Fibroblast of skin of right biceps (primary cell): ENCODE data around the gene AKAP11.

ENCODE experiments used
- DNase-seq: peaks from one replicate; pipeline ENCODE4 v3.0.0-alpha.2; 2013

The AKAP11 gene

DNA sequence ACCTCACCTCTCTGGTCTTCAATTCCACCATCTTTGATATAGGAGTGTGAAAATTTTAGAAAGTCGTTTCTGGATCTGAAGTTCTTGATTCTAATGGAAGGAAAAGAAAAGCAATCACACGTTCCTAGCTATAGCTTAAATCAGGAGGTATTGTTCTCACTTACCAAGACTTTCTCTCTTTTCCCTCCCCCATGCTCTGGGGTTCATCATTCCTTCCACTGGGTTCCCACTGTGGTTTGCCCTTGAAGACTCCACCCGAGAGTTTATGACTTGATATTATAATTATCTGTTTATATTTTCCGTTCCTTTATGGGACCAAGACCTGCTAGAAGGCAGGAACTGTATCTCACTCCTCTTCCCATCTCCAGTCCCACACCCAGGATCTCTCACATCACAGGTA lies 76.6 kb downstream of the AKAP11 start:
- no peak for DNase-seq

DNA sequence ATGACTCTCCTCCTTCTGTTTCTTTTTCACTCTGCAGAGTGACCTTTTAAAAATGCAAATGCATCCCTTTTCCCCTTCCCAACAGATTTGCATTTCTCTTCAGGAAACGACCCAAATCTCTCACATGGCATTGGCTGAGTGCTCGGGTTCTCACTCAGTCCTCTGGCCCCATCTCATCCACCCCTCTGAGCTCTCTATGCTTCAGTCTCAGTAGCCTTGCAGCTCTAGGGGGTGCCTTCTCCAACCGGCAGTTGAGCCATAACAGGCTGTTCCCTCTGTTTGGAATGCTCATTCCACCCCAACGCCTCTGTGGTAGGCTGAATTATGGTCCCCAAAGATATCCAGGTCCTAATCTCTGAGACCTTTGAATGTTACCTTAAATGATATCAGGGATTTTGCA lies 78.2 kb downstream of the AKAP11 start:
- DNase-seq: no peak

DNA sequence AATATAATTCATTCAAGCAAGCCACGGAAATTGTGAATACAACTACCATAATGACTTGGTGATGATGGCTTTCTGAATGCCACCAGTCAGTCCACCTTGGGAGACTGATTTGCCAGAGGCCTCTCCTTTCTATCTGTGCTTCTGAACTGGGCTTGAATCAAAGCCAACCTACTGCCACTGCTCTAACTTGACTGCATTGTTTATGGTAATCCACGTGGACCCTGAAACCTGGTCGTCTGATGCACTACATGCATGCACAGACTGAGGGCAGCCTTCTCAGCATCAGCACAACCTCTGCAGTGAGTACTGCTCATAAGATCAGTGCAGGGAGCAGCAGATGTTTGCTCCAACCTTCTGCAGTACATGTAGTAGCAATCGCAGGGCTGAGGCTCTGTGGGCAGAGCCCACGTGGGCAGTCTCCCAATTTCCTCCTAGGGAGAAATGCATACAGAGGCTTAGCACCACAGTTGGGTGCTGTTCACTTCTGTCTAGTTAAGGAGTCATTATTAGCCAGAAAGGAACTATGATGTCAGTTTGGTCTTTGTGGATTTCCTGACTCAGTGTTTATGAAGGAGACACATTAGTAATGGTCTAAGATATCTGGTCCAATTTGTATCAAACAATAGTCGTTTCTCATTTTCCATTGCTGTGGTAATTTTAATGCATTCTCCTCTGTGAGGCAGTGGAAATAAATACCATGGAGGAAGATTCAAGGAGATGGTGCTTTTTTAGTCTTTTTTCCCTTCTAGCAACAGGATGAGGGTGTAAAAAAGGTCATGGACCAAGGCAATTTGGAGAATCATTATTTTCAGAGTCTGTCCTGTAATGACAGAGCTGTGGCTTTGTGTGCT lies 82.5 kb downstream of the AKAP11 start:
- peak; percentile 63 for DNase-seq

GRCh38 chr13:42355092-42355485 lies 83.1 kb downstream of the AKAP11 start:
- no peak for DNase-seq

DNA sequence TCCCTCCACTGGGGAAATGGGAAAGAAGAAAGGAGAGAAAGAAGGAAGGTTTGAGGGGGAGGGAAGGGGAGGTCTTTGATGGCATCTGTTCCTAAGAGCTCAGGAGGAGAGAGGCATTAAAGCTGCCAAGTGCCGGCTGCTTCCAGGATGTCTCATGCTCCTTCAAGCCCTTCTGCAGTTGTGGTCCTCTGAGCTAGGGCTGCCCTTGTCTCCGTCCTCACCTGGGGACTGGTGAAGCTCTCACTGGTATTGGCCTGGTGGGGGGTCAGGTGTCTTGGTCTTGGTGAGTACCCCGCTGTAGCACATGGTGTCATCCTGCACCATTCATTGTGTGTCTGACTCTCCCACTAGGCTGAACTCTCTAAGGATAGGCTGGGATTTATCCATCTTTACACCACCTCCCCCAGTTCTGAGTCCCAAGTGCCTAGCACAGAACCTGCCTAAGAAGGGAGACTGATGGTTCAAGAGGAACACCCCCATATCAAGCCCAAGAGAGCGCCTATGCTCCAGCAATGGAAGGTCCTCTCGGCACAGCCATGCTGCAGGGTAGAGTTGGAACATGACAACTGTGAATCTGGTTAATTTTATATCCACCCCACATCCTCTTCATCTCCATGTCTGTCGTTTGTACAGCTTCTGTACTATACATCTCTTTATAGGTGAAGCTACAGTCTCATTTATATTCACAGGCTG lies 83.7 kb downstream of the AKAP11 start:
- no peak for DNase-seq

GRCh38 chr13:42356184-42356575 lies 84.2 kb downstream of the AKAP11 start:
- no peak for DNase-seq

DNA sequence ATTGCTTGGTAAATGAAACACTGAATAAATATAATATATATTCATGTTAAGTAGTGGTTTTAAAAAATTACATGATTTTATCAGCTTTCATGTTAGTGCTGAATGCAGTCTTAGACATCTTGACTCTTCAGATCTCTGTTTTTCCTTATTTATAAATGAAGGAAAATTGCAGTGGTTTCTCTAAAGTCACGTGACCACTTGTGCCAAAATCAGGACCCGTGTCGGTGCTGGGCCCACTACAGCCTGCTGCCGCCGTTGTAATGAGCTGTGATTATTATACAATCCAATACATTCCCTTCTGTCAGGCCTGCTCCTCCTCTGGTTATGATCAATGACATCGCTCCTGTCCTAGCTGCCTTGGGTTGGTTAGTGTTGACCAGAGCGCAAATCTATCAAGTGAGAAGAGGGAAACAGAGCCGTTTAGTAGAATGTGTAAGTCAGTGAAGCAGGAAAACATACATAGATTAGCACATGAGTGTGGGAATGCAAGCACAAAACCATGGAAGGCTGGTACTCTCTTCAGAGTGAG lies 88.2 kb downstream of the AKAP11 start:
- DNase-seq: no peak

GRCh38 chr13:42361701-42362100 lies 89.7 kb downstream of the AKAP11 start:
- DNase-seq: no peak

DNA sequence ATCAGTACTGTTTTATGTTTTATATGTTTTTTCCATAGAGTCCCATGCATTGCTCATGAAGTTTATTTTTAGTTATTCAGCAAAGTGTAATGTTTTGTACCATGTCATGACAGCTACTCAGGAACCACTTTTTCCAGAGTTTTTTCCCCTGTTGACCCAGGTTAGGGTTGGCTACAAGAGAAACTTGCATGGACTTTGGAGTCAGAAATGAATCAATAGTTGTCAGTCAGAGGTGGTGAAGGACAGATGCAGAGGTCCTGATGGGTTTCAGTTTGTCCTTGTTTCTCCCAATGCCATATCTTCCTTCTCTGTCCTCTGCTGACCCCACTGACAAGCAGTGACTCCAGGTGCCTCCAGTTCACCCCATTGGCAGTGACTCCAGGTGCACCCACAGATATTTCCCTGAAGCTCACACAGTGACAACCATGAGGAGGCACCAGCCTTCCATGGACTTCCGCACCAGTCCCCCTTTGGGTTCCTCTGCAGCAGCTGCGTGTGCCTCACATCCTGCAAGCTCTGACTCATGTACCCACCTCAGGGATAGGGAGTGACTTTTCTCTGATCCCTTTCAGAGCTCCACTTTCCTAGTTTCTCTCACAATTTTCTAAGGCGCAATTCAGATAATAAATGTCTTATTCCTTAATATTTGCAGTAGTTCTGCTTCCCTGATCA lies 92.1 kb downstream of the AKAP11 start:
- DNase-seq: peak; percentile 33

- peak; percentile 6 for DNase-seq
Observed at GRCh38 chr13:42364613-42365000, 92.7 kb downstream of the AKAP11 start.

DNA sequence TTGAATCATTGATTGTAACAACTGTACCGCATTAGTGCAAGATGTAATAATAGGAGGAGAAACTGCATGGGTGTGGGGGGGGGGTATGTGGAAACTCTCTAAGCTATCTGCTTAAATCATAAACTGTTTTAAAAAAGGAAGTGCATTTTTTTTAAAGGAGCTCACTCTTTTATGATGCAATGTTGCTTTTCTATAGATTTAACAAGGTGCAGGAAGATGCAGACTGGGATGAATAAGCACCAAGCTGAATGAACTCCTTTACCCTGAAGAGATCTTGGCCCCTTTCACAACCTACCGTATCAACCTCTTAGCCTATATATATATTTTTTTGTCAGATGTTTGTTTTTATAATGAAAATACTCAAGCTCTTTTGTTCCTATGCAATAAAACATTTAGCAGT lies 95.9 kb downstream of the AKAP11 start:
- peak; percentile 36 for DNase-seq

- no peak for DNase-seq
Observed at GRCh38 chr13:42369071-42369797, 97.3 kb downstream of the AKAP11 start.

- no peak for DNase-seq
Observed at GRCh38 chr13:42370229-42370628, 98.3 kb downstream of the AKAP11 start.
